Adrenal gland (tissue), 12 donors: ENCODE measurements around the gene NPC2. TPM values are rescaled to one million over a fixed set of nuclear protein-coding genes. Genes with fewer than 3 reads are reported as not detected.

Experiments
- DNase-seq, 7 donors: peaks; one replicate each; pipeline ENCODE4 v3.0.0-alpha.2; 2019 to 2020
- H3K27ac ChIP-seq, 5 donors: fragments of 200-600 bp; sonication (generic) in 4 of 5; 1 replicate in 3 of 5; 2 replicates in 2 of 5; pipeline versions ENCODE4 v1.5.1 to v1.8.0; 2016 to 2020; ENCODE audit warnings: mild to moderate bottlenecking in 1 of 5
- H3K27me3 ChIP-seq: fragments of 200-600 bp; 2 replicates; pipeline ENCODE4 v1.8.0; 2021
- H3K36me3 ChIP-seq, 2 donors: fragments of 200-600 bp; replicated peaks in 1 of 2; 1 replicate in 1 of 2; 2 replicates in 1 of 2; pipeline versions ENCODE4 v1.5.1 to v1.8.0; 2018 to 2022
- H3K4me1 ChIP-seq, 2 donors: fragments of 200-600 bp; replicated peaks in 1 of 2; 1 replicate in 1 of 2; 2 replicates in 1 of 2; pipeline versions ENCODE4 v1.5.1 to v1.8.0; 2018 to 2021
- H3K4me3 ChIP-seq, 4 donors: fragments of 200-600 bp; sonication (generic) in 3 of 4; one replicate each; pipeline ENCODE4 v1.5.1; 2016 to 2018
- H3K9me3 ChIP-seq, 3 donors: fragments of 200-600 bp; sonication (generic) in 1 of 3; replicated peaks in 1 of 3; 1 replicate in 2 of 3; 2 replicates in 1 of 3; pipeline versions ENCODE4 v1.5.1 to v1.8.0; 2016 to 2021
- CTCF ChIP-seq, 6 experiments: fragments of 450-650 bp in 4 of 6; fragments of 200-600 bp in 2 of 6; sonication (generic) in 1 of 6; IDR thresholded peaks; 1 replicate in 5 of 6; 2 replicates in 1 of 6; pipeline versions ENCODE4 v1.5.1 to v1.8.0; 2016 to 2021; ENCODE audit warnings: antibody characterized with exemption in 6 of 6, mild to moderate bottlenecking in 2 of 6, moderate library complexity in 1 of 6
- POLR2A ChIP-seq, 2 donors: fragments of 450-650 bp; IDR thresholded peaks; one replicate each; pipeline ENCODE4 v1.6.1; 2017; ENCODE audit warnings: antibody characterized with exemption in 2 of 2, mild to moderate bottlenecking in 2 of 2, moderate library complexity in 1 of 2
- WGBS, 4 donors: extraction: QIAGEN DNeasy Blood & Tissue Kit in 2 of 4; methylation state at CpG; one replicate each; pipeline versions ENCODE4 v1.1.5 to v1.1.7; 2013 to 2017; 5-methylcytosine and 5-hydroxymethylcytosine counted together
- intact Hi-C, 2 donors: fragments of 100-400 bp; cut with DNase I; formaldehyde crosslinking; loops; one replicate each; pipeline versions ENCODE4 v1.14.1 to v1.15.0; 2022 to 2023
- polyA plus RNA-seq, 3 donors: library from polyadenylated mRNA; stranded (reverse); fragments of 200-250 nt in 2 of 3; fragments of 350-450 nt in 1 of 3; fragmentation: Illumina TruSeq in 1 of 3; extraction: RNeasy Lipid Tissue Mini Kit (QIAGEN cat#74804) in 1 of 3; gene quantifications; one replicate each; pipeline ENCODE4 v1.2.3, GENCODE V29; 2013 to 2014
- total RNA-seq, 9 donors: library from RNA; depleted of rRNA in 4 of 9; stranded (reverse); fragments of >200 nt in 4 of 9; fragments of 120-200 nt in 1 of 9; fragmentation: NEBNext Ultra II Directional in 1 of 9; extraction: Animal tissue kit (Norgen Biotek cat#: 25700) in 1 of 9; gene quantifications; one replicate each; pipeline versions ENCODE4 v1.1.0 to v1.2.4, GENCODE V29; 2013 to 2023
- donor health status: healthy with polysubstance abuse.
- donor health status: Bipolar disorder and iron deficiency.
- donor health status: DM: yes; HTN: yes; CAD: no.
- donor health status: DM: no; HTN: no; CAD: no.
- donor health status: DM: no; HTN: no; CAD: no.
- donor health status: DM: yes; HTN: yes; CAD: no.

The NPC2 gene
- total and polyA plus RNA-seq, 12 donors = 140 to 1,243 (median 299) TPM

- TF ChIP-seq CTCF (IDR thresholded peaks at IDR 0.05) = no peak
- no peak for TF ChIP-seq POLR2A (IDR thresholded peaks at IDR 0.05)
- no peak overlapping the region for H3K27ac ChIP-seq
- DNase-seq = no peak
Observed at GRCh38 chr14:74515891-74516412, 22.8 kb upstream of the NPC2 start.

GRCh38 chr14:74514471-74514941 is 21.4 kb upstream of the NPC2 start:
- H3K4me1 ChIP-seq = peaks cover 7 to 8% of the 10 kb centered on the region in 2 donors
- WGBS, 4 donors = 43 to 72% (median 67%) methylated on average over 12 to 13 of the region's 13 CpGs
- no peaks in the 10 kb centered on the region for H3K9me3 ChIP-seq
- TF ChIP-seq CTCF (IDR thresholded peaks at IDR 0.05) = no peak
- no peak for TF ChIP-seq POLR2A (IDR thresholded peaks at IDR 0.05)
- peak in 3 of 7 donors; percentile 46 to 55 (median 52) for DNase-seq
- peak overlapping the region in 2 of 5 donors; percentile 40 to 50 for H3K27ac ChIP-seq
- intact Hi-C loops = no loop called here
- H3K27me3 ChIP-seq = no peaks in the 10 kb centered on the region
- no peaks in the 10 kb centered on the region for H3K36me3 ChIP-seq
- H3K4me3 ChIP-seq = no peak overlapping the region

More at GRCh38 chr14:74515891-74516412, 22.8 kb upstream of the NPC2 start:
- intact Hi-C loops = no loop called here
- no peaks in the 10 kb centered on the region for H3K36me3 ChIP-seq
- H3K9me3 ChIP-seq = no peaks in the 10 kb centered on the region
- no peaks in the 10 kb centered on the region for H3K27me3 ChIP-seq
- 90 to 100% (median 95%) methylated on average over 5 to 8 of the region's 8 CpGs for WGBS, 4 donors
- H3K4me1 ChIP-seq = peaks cover 7 to 8% of the 10 kb centered on the region in 2 donors
- H3K4me3 ChIP-seq = no peak overlapping the region

GRCh38 chr14:74511966-74512830 is 19.1 kb upstream of the NPC2 start:
- intact Hi-C loops = no loop called here
- peaks cover 6 to 7% of the 10 kb centered on the region in 2 donors for H3K4me1 ChIP-seq
- no peak overlapping the region for H3K27ac ChIP-seq
- WGBS, 4 donors = 80 to 85% (median 82%) methylated on average over 9 to 10 of the region's 10 CpGs
- DNase-seq = no peak
- no peaks in the 10 kb centered on the region for H3K36me3 ChIP-seq
- H3K4me3 ChIP-seq = no peak overlapping the region
- no peaks in the 10 kb centered on the region for H3K9me3 ChIP-seq
- no peaks in the 10 kb centered on the region for H3K27me3 ChIP-seq
- TF ChIP-seq POLR2A (IDR thresholded peaks at IDR 0.05) (no peak), CTCF (IDR thresholded peaks at IDR 0.05) (no peak)

- intact Hi-C loops = no loop called here
- peak in 2 of 7 donors; percentile 40 to 41 for DNase-seq
- no peak for TF ChIP-seq CTCF (IDR thresholded peaks at IDR 0.05)
- TF ChIP-seq POLR2A (IDR thresholded peaks at IDR 0.05) = no peak
- Histone ChIP-seq H3K9me3 (no peaks in the 10 kb centered on the region), H3K36me3 (no peaks in the 10 kb centered on the region), H3K4me3 (no peak overlapping the region), H3K27me3 (no peaks in the 10 kb centered on the region), H3K27ac (no peak overlapping the region), H3K4me1 (no peaks in the 10 kb centered on the region)
- 70 to 89% (median 72%) methylated on average over 5 to 10 of the region's 10 CpGs for WGBS, 4 donors
Observed at GRCh38 chr14:74510959-74511409, 17.9 kb upstream of the NPC2 start.
